ENCODE results near the gene RNF7. TPM values are rescaled to one million over a fixed set of nuclear protein-coding genes. Genes with fewer than 3 reads are reported as not detected.

The RNF7 gene
- total and polyA plus RNA-seq, 2 of the 4 experiments (the other 2 are of a cell fraction) = 98.7 to 149 TPM

DNA sequence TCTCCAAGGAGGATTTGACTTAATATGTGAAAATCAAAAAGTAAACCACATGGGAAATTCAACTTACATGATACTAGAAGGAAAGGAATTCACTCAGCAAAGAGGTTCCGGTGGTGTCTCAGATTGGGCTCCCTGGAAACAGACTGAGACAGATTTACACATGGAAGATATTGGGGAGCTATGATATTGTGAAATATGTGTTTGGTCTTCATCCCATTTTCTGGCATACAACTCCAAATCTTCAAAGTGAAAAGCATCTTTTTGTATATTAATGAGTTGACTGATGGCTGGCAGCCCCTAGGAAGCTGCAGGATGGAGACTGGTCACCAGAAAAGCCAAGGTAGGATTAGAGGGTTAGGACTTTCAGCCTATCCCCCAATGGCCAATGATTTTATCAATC, 54.4 kb downstream of the RNF7 start:
- Histone ChIP-seq H2BK20ac (ENCODE audit: low read depth, low read length) (no peak overlapping the region), H2BK15ac (ENCODE audit: low read depth, low read length) (no peak overlapping the region), H3K9ac (ENCODE audit: low read depth, low read length) (no peak overlapping the region), H3K4ac (ENCODE audit: low read depth, low read length) (no peak overlapping the region), H3K79me1 (ENCODE audit: low read depth in 1 of 2, low read length in 2 of 2) (no peaks in the 10 kb centered on the region), H2AFZ (replicated peaks; ENCODE audit: low read length, poor library complexity) (no peak overlapping the region), H3K56ac (ENCODE audit: extremely low read depth, insufficient read depth, low read length) (no peak overlapping the region), H2AK9ac (replicated peaks; ENCODE audit: low read depth, low read length, poor library complexity) (no peak overlapping the region), H3K9me3 (ENCODE audit: control insufficient read depth, insufficient read depth, low read length) (no peaks in the 10 kb centered on the region), H4K5ac (ENCODE audit: low read depth, low read length) (no peak overlapping the region), H3K23ac (ENCODE audit: low read depth, low read length) (no peak overlapping the region), H3K4me1 (ENCODE audit: control insufficient read depth, insufficient read depth, low read length) (peaks cover 3% of the 10 kb centered on the region; the same call in 1 of the 2 replicates), H3K14ac (replicated peaks; ENCODE audit: low read depth, low read length) (no peak overlapping the region), H3K9me1 (ENCODE audit: insufficient read depth, low read length) (no peaks in the 10 kb centered on the region), H3K4me3 (ENCODE audit: insufficient read depth, low read depth, low read length) (no peak overlapping the region), H3K36me3 (ENCODE audit: control insufficient read depth, insufficient read depth, low read length) (no peaks in the 10 kb centered on the region), H3K27me3 (ENCODE audit: control insufficient read depth, insufficient read depth, low read length) (0 out of 2 replicates have a peak, but pooled peaks cover 1% of the 10 kb centered on the region), H2BK5ac (ENCODE audit: low read depth, low read length, poor library complexity, severe bottlenecking) (no peak overlapping the region), H3K4me2 (ENCODE audit: low read depth, low read length) (no peak overlapping the region), H2AK5ac (ENCODE audit: low read depth, low read length) (no peak overlapping the region), H2BK120ac (ENCODE audit: low read depth, low read length) (no peak overlapping the region), H4K8ac (ENCODE audit: low read depth in 2 of 2, low read length in 2 of 2) (no peak overlapping the region), H3K27ac (ENCODE audit: insufficient read depth, low read length) (no peak overlapping the region), H4K20me1 (ENCODE audit: insufficient read depth, low read length) (no peaks in the 10 kb centered on the region), H4K91ac (ENCODE audit: insufficient read depth, low read depth, low read length) (no peak overlapping the region), H3K18ac (ENCODE audit: low read depth, low read length) (no peak overlapping the region)
- intact Hi-C loops (cut with micrococcal nuclease) = no loop called here
- no CpG with 5 or more reads among the region's 1 CpG for WGBS, 2 experiments (ENCODE audit: extremely low coverage in 2 of 2, insufficient read length in 1 of 2)
- ChIA-PET CTCF (interaction anchor here (1.0 kb wide), 1 partner anchor 83 kb away, joined by 3 read pairs; no protein-coding TSS in a partner anchor), POLR2A (ENCODE audit: unreplicated experiment) (no interaction called here)
- TF ChIP-seq CEBPB (IDR thresholded peaks at IDR 0.05; ENCODE audit: low read depth, low read length) (peak; percentile 65), NFE2L2 (IDR thresholded peaks at IDR 0.05; ENCODE audit: low read depth, low read length) (no peak)
- no peak for DNase-seq
- dilution Hi-C loops (cut with HindIII; ENCODE audit: low sequenced_read_pairs, unreplicated experiment) = no loop called here
- ATAC-seq (ENCODE audit: low read depth) = no peak
- in situ Hi-C loops (cut with MboI; ENCODE audit: low sequenced_read_pairs) = no loop called here
- BruUV-seq (replicated peaks) = no TSS peak

Measured in IMR-90 (cell line).